GM19023 (cell line): ENCODE results near the gene DBN1.

Experiments used
- ATAC-seq: cut with Tn5 transposase; IDR thresholded peaks from one replicate; pipeline ENCODE4 v1.9.1; 2021; ENCODE audit warnings: mild to moderate bottlenecking, moderate library complexity; ENCODE audit not compliant: unreplicated experiment

DBN1 gene

DNA sequence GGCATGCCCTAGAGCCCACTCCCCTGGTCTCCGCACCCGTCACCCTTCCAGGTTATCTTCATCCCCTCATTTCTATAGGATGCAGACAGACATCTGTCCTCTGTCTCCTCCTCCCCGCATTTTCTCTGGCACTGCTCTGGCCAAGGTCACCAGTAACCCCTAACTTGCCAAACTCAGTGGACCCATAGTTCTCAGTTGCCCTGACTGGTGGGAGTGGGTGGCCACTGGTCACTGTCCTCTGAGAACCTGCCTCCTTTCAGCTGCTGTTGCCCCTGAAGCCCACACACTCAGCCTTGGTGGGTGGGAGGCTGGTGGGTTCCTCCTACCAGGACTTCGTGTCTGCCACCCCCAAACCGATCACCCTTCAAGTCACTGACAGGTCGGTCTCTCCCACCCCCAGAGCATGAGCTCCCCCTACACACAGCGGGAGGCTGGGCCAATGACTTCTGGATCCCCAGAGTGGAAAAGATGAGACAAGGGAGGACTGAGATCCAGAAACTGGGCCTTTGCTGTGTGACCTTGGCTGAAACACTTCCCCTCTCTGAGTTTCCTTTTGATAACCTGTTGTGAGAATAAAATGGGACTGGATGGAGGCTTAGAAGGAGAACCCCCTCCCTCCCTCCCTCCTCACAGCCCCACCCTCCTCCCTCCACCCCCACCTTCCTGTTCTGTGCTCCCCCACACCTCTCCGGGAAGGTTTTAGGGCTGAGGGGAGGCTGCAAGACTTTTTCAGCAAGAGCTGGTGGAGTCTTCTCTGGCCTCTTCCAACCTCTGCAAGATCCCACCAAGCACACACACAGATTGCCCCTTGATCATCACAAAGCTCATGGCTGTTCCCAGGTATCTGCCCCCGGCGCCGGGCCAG, 2.4 kb upstream of the DBN1 start:
- ATAC-seq = no peak

DNA sequence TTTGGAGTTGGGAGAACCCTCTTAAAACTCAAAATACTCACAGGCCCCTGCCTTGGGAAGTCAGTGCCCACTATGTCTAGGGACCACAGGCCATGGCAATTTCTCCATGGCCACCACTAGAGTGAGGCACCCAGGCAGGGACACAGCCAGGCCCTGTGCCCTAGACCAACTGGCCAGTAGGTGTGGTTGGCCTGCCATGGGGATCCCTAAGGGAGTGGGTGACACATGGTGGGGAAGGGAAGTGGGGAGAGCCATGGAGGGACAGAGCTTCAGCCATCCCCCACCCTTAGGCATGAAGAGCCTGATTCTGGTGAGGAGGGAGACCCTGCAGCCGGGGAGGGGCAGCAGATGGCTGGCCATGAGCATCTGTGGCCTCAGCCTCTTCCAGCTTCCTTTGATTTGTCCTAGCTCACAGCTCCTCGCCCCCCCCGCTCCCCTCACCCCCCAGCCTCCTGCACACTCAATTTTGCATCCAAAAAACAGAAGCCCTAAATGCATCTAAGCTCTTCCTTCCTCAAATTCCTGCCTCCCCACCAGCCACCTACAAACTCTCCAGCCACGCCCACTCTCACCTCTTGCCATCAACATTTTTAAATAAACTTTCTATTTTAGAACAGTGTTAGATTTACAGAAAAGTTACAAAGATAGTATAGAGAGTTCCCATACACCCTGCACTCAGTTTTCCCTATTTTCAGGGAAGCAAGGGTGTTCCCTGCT, 1.6 kb upstream of the DBN1 start:
- no peak for ATAC-seq

DNA sequence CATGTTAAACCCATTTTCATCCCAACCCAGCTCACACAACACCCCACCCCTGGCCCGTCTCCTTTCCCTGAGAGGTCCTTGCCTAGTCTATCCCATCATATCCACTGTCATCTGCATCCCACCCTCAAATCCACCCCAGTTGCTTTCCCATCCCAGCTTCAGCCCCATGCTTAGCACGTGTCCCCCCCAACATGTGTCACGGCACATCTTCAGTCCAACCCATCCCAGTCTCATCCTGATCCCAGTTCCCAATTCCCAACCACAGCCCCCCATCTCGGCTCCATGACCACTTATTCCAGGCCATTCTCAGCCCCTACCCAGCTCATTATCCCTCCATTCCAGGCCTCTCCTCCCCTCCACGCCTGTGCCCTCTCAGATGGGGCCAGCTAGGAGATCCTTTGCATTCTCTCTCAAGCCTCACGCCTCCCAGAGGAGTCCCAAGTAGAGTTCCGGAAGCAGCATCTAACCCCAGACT, 605 bp upstream of the DBN1 start:
- no peak for ATAC-seq

DNA sequence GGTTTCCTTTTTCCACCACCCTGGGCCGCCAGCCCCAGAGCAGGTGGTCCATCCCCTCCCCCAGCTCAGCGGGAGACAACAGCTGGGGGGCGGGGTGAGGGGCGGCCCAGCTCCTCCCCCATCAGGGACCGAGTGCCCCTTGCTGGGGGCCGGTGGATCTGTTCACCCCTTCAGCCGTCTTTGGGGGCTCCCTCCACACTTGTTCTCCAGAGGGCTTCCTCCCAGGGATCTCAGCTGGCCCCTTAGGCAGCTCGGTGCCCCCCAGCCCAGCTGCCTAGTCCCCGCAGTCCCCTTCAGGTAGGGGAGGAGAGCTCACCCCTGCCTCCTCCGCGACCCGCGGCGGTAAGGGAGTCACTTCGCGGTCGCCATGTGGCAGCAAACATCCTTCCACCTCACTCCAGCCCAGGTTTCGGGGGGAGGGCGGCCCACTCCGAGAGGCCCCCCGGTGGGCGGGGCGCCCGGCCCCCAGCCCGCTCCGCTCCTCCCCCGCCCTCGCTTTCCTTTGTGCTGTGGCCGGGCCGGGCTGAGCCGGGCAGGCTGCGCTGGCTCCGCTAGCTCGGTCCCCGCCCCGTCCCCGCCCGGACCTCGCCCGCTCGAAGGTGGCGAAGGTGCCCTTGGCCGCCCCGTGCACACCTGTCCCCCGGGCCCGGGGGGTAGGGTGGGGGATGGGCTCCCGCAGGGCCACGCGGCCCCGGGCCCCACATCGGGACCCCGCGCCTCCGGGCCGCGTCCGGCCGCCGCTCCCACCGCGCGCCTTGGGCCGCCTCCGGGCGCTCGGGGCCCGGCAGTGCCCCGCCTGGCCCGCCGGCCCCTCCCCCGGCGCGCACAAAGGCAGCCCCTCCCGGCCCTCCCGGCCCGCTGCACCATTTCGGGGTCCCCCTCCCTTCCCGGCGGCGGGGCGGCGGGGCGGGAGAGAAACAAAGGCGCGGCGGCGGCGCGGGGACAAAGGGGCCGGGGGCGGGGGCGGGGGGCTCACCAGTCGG, 683 bp downstream of the DBN1 start:
- peak; percentile 46 for ATAC-seq

DNA sequence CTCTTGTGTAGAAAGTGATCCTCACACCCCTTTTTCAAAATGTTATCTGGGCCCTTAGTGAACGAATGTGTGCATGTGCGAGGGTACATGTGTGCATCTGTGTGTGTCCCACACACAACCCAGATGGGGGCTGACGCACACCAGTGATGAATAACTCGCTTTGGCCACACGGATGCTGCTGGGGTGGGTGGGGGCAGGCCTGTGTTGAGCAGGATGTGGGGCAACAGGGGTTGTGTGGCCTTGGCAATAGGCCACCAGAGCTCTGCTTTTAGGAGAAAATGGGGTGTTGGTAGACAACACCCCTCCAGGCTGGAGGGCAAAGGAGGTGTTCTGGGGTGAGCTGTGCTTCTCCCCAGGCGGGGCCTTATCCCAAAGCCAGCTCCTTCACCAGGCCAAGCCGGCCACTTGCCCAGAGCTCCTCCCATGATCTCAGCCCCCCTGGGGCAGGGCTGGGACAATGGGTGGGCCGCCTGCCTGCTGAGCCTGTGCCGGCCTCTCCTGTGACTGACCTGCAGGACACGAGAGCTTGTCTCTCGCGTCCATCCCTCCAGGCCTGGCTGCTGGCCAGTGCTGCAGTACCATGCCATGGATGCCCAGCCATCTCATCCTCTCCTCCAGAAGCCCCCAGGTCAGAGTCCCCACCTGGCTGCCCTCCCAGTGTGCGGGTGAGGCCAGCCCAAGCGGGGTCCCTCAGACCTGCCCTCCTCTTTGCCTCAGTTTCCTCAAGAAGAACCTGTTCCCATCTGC, 1.7 kb downstream of the DBN1 start:
- ATAC-seq = no peak

DNA sequence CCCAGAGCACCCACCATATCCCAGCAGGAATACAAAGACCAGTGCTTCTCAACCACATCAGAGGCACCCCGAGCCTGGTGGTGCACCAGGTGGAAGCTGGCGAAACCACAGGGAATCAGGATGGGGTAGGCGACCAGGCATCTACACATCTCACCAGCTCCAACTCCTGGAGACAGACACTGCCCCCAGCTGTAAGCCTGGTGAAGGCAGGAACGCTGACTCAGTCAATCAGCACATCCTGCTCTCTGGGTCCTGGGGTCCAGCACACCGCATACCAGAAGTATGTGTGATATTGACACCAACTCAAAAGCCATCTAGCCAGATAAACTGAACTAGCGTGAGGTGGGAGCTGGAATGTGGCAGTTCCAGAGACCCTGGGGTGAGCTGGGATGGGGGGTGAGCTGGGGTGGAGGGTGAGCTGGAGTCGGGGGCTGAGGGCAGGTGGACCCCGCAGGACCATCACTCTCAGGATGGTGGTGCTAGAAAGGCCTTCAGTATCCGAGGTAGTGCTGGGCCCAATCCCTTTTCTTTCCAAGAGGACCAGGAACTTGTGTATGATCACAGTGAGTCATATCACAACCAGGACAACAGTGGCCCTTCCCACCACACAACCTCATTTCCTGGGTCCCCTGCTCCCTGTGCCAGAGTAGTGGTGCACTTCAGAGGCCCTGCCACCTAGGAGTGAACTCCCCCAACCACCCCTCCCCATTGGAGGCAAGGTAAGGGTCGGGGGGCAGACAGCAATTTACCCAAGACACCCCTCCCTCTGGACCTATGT, 2.5 kb downstream of the DBN1 start:
- ATAC-seq = no peak

DNA sequence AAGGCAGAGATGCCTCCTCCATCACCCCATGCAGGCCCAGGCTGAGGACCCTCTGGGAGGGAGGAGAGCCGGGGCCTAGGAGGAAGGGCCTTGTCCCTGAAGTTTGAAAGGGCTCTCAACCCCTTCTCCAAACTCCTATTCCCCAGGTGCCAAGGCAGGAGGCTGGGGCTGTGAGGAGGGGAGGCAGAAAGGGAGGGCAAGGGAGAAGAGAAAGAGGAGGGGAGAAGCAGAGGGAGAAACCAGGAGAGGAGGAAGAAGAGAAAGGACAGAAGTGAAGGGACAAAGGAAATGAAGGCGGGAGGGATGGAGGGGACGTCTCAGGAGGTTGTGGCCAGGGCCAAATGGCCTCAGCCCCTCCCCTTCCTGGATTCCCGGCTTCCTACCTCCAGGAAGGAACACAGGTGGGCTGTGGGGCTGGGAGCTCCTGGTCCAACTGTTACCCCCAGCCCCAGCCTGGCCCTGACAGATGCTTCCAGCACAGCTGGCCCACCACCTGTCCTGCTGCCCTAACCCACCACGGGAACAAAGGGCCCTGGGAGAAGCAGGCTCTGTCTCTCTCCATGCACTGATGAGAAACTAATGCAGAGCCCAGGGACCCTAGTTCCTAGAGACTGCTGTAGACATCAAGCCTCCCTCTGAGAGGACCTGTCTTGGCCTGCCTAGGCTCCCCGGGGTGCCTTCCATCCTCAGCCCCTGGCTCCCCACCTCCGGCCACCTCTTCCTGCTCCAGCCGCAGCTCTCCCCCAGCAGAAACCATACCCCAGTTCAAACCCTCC, 3.5 kb downstream of the DBN1 start:
- no peak for ATAC-seq

DNA sequence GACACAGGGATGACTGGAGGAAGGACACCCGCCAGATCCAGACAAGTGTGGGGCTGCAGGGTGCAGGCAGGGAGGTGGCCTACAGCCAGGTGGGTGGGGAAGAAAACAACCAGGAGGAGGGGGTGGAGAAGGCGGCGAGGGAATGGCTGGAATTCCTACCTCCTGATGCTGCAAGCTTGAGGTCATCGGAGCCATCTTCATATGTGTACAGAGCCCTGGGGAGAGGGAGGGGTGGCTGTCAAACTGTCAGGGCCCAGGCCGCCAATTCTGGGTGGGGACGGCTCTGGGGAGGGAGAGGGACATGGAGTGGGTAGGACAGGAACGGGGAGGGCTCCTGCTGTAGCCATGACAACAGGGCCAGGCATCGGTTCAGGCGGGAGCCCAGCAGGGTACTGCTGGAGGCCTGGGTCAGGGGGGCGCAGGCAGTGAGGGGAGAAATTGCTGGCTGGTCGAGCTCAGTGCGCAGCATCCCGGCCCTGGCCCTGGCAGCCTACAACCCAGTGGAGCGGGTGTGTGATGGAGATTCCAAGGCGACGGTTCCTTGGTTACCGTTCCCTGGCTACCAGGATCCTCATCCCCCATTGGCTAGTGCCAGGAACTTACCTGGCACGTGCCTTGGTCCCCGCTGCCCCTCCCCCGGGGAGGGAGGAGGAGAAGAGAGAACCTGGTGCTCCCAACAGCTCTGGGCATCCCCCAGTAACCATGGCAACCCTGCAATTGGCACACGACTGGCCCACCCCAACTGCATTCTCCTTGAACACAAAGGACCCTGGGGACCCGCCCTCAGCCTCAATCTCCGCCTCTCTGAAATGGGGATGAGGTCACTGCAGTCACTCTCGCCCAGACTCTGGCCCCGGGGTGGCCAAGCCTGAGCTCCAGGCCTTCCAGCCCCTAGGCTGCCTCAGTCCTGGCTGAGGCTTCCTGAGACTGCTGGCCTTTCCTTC, 4.5 kb downstream of the DBN1 start:
- no peak for ATAC-seq

DNA sequence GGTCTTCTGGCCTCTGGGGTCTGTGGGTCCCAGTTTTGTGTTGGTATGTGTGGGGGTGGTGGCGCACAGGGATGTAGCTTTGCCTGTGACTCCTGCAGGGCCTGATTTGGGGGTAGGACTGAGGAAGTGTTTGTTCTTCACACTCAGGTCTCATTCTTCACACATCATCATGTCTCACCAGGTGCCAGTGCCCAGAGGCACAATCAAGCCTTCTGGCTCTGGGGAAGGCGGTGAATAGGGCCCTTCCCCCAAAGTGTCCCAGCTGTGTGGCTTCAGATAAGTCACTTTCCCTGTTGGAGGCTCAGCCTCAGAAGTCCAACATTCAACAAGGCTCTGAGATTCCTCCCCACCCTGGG, 5.1 kb downstream of the DBN1 start:
- ATAC-seq = no peak

DNA sequence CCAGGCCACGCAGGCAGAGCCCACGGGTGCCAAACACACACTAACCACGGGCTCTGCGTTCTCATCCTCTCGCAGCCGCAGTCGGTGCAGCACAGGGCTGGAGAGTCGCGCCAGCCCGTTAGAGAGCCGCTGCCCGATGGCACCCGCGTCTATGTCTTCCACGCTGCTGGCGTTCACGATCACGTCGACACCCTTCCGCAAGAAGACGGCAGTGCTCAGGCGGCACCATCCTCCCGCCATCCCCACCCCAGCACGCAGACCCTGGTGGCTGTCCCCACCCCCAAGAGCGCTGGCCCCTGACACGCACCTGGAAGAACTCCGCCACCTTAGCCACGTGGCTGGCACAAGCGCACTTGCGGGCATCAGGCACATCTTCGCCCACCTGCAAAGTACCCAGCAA, 6.0 kb downstream of the DBN1 start:
- ATAC-seq = no peak

DNA sequence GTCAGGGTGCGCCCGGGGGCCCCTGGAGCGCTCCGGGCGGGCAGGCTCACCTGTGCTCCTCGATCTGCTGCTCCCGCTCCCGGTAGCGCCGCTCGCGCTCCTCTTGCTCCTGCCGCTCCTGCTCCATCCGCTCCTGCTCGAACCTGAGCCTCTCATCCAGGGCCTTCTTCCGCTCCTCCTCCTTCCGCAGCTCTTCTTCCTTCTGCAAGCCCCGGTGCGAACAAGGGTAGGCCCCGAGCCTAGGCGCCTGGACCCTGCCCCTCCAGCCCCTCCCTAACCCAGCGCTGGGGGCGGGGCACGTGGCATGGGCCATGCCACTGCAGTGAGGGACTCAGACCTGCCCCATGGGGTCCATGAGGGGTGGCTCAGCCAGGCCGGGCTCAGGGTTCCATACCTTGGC, 6.6 kb downstream of the DBN1 start:
- ATAC-seq = no peak

DNA sequence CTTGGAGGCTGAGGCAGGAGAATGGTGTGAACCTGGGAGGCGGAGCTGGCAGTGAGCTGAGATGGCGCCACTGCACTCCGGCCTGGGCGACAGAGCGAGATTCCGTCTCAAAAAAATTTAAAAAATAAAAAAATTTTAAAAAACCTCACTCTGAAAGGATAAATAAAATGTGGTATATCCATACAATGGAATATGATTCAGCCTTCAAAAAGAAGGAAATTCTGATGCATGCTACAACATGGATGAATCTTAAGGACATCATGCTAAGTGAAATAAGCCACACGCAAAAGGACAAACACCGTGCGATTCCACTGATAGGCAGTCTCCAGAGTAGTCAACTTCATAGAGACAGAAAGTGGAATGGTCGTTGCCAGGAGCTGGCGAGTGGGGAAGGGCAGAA, 8.4 kb downstream of the DBN1 start:
- no peak for ATAC-seq

DNA sequence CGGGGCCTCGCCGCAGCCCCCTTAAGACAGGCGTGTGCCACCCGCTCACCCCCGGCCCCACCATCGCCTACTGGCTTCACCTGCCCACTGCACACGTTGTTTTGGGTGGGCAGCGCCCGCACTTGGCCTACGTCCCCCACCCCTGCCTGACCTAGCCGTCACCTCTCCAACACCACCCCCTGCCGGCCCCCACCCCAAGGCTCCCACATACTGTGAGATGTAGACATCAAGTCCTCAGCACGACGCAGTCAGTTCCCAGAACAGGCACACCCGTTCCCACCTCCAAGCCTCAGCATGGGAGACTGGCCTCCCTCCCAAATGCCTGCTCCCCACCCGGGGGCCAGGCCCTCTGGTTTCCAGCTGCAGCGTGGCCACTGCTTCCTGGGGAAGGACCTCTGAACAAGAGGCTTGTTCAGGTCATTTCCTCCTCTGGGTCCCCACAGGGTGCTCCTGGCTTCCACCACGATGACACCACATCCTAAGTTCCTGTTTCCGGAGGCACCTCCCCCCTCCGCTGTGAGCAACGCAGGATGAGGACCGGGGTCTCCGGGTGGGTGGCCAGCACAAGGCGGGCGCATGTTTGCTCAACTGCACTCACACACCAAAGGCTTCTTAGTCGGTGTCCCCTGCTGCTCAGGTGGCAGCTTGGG, 11.3 kb downstream of the DBN1 start:
- no peak for ATAC-seq

DNA sequence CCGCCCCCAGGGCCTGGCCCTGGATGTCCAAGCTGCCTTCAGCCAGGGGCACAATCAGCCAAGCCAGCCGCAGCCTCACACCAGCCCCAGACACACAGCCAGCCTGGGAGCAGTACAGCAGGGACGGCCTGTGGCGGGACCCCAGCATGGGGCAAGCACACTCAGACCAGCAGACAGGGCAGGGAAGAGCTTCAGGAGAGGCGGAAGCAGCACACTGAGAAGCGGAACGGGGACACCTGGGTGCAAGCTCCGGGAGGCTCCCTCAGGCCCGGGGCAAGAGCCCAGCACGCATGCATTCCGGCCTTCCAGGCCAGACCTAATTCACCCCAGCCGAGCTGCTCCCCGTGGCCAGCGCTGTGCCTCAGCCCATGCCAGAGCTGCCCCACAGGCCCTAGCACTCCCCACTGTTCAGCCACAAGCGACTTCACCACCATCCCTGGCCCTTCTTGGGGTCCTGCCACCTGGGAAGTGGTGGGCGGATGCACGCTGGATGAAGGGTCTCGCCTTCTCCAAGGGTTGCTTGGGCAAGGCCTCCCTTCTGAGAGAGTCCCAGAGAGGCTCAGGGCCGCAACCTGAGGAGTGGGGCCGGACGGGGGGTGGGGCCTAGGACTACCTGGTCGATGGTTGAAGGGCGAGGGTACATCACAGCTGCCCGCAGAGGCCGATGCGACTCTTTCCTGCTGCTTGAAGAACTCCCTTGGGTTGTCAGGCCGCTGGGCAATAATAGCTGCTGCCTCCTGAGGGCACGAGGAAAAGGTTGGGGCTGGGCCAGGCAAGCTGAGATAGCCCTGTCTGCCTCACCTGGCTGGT, 13.4 kb downstream of the DBN1 start:
- no peak for ATAC-seq

DNA sequence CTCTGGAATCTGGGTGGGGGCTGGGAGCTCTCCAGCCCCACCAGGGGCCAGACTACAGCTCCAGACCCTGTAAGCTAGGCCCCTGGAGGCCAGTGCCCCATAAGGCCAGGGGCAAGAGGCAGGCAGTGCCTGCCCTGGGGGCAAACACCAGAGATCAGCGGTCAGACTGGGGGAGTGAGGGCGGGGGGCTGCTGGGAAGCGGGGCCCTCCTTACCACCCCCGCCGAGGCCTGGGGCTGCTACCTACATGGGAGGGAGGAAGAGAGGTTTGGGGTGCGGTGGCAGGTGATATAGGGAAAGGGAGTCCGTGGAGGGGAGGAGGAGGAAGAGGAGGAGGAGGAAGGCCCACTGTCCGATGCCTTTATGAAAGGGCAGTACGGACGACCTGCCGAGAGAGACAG, 14.1 kb downstream of the DBN1 start:
- ATAC-seq = no peak

DNA sequence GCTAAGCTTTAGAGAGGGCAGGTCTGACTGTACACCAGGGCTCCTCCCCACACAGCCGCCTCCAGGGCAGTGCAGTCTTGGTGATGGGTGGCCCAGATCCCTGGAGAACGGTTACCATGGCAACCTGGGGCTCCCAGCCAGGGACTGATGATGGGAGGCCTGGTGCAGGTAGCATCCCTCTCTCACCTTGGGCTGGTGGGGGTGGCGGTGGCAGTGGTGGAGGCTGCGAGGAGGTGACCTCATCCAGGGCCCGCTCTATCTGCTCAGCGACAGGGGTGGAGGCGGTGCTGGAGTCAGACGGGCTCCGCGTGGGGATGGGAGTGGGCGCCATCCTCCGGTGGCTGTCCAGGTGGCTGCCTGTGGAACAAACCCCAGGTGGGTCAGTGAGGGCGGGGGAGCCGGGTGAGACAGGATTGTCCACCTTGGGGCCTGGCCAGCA, 14.5 kb downstream of the DBN1 start:
- ATAC-seq = no peak
